Activated T-cell treated with anti-CD3 and anti-CD28 coated beads for 24 hours (primary cell): ENCODE measurements around the gene MTMR3.
"Not testable (repeated sequence)": the region's sequence is repeated elsewhere in the genome, so short reads cannot be mapped to it uniquely, and the experiment has no call there.

Experiments
- DNase-seq: peaks from one replicate; pipeline ENCODE4 v3.0.0-alpha.2; 2020; ENCODE audit warnings: low read depth

MTMR3 gene

GRCh38 chr22:30054764-30055069, 171.7 kb downstream of the MTMR3 start:
- DNase-seq: no peak

- DNase-seq: no peak
These were observed 173.0 kb downstream of the MTMR3 start for GRCh38 chr22:30056015-30056414.

GRCh38 chr22:30057375-30057774, 174.4 kb downstream of the MTMR3 start:
- no peak for DNase-seq

GRCh38 chr22:30059346-30060020, 176.5 kb downstream of the MTMR3 start:
- DNase-seq: not testable (repeated sequence)

- DNase-seq: not testable (repeated sequence)
These were observed 178.1 kb downstream of the MTMR3 start for GRCh38 chr22:30061094-30061493.

- no peak for DNase-seq
These were observed 179.3 kb downstream of the MTMR3 start for GRCh38 chr22:30062259-30062658.

- no peak for DNase-seq
These were observed 180.0 kb downstream of the MTMR3 start for GRCh38 chr22:30062950-30063349.

GRCh38 chr22:30064172-30064571, 181.2 kb downstream of the MTMR3 start:
- DNase-seq: no peak

GRCh38 chr22:30073743-30074142, 190.8 kb downstream of the MTMR3 start:
- DNase-seq: no peak

GRCh38 chr22:30074147-30074546, 191.2 kb downstream of the MTMR3 start:
- DNase-seq: no peak

- DNase-seq: no peak
These were observed 192.0 kb downstream of the MTMR3 start for GRCh38 chr22:30074994-30075393.

- no peak for DNase-seq
These were observed 194.4 kb downstream of the MTMR3 start for GRCh38 chr22:30077279-30077880.

GRCh38 chr22:30078320-30079311, 195.6 kb downstream of the MTMR3 start:
- no peak for DNase-seq

- DNase-seq: no peak
These were observed 197.1 kb downstream of the MTMR3 start, which contains the start of gene HORMAD2 for GRCh38 chr22:30079952-30080533. TSS of gene HORMAD2 (plus strand) at chr22:30080464. CDS start at chr22:30093953, 13,489 bp downstream.
